ENCODE data around the gene AAR2.

AAR2 gene

GRCh38 chr20:36275441-36276189 lies 39.3 kb downstream of the AAR2 start:
- no peak for DNase-seq (ENCODE audit: low read depth in 2 of 2, low spot score in 1 of 2)

GRCh38 chr20:36277546-36277945 lies 41.3 kb downstream of the AAR2 start:
- DNase-seq (ENCODE audit: low read depth in 2 of 2, low spot score in 1 of 2), result no peak

GRCh38 chr20:36279362-36279761 lies 43.1 kb downstream of the AAR2 start:
- DNase-seq (ENCODE audit: low read depth in 2 of 2, low spot score in 1 of 2), result no peak

- DNase-seq (ENCODE audit: low read depth in 2 of 2, low spot score in 1 of 2), result no peak
Observed at GRCh38 chr20:36279776-36280175, 43.5 kb downstream of the AAR2 start.

GRCh38 chr20:36281785-36282380 lies 45.6 kb downstream of the AAR2 start:
- no peak for DNase-seq (ENCODE audit: low read depth in 2 of 2, low spot score in 1 of 2)

GRCh38 chr20:36284751-36285150 lies 48.5 kb downstream of the AAR2 start:
- no peak for DNase-seq (ENCODE audit: low read depth in 2 of 2, low spot score in 1 of 2)

GRCh38 chr20:36285746-36286447 lies 49.6 kb downstream of the AAR2 start:
- DNase-seq (ENCODE audit: low read depth in 2 of 2, low spot score in 1 of 2), result no peak

- DNase-seq (ENCODE audit: low read depth in 2 of 2, low spot score in 1 of 2), result no peak
Observed at GRCh38 chr20:36297656-36298055, 61.4 kb downstream of the AAR2 start.

- DNase-seq (ENCODE audit: low read depth in 2 of 2, low spot score in 1 of 2), result no peak
Observed at GRCh38 chr20:36298061-36298460, 61.8 kb downstream of the AAR2 start.

GRCh38 chr20:36298795-36299339 lies 62.6 kb downstream of the AAR2 start:
- DNase-seq (ENCODE audit: low read depth in 2 of 2, low spot score in 1 of 2), result no peak

GRCh38 chr20:36299459-36299858 lies 63.2 kb downstream of the AAR2 start:
- DNase-seq (ENCODE audit: low read depth in 2 of 2, low spot score in 1 of 2), result no peak

GRCh38 chr20:36301359-36302119 lies 65.3 kb downstream of the AAR2 start:
- no peak for DNase-seq (ENCODE audit: low read depth in 2 of 2, low spot score in 1 of 2)

GRCh38 chr20:36303020-36303595 lies 66.8 kb downstream of the AAR2 start:
- no peak for DNase-seq (ENCODE audit: low read depth in 2 of 2, low spot score in 1 of 2)

GRCh38 chr20:36303831-36304230 lies 67.6 kb downstream of the AAR2 start:
- no peak for DNase-seq (ENCODE audit: low read depth in 2 of 2, low spot score in 1 of 2)

- DNase-seq (ENCODE audit: low read depth in 2 of 2, low spot score in 1 of 2), result no peak
Observed at GRCh38 chr20:36304786-36305495, 68.7 kb downstream of the AAR2 start.

- DNase-seq (ENCODE audit: low read depth in 2 of 2, low spot score in 1 of 2), result no peak
Observed at GRCh38 chr20:36305602-36306551, 69.6 kb downstream of the AAR2 start, which contains the start of gene DLGAP4. Gene DLGAP4 (plus strand): TSS chr20:36306339. CDS start chr20:36431718, 125,379 bp downstream.
